ENCODE data around the gene CLDN7.

CLDN7 gene, protein sequence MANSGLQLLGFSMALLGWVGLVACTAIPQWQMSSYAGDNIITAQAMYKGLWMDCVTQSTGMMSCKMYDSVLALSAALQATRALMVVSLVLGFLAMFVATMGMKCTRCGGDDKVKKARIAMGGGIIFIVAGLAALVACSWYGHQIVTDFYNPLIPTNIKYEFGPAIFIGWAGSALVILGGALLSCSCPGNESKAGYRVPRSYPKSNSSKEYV

DNA sequence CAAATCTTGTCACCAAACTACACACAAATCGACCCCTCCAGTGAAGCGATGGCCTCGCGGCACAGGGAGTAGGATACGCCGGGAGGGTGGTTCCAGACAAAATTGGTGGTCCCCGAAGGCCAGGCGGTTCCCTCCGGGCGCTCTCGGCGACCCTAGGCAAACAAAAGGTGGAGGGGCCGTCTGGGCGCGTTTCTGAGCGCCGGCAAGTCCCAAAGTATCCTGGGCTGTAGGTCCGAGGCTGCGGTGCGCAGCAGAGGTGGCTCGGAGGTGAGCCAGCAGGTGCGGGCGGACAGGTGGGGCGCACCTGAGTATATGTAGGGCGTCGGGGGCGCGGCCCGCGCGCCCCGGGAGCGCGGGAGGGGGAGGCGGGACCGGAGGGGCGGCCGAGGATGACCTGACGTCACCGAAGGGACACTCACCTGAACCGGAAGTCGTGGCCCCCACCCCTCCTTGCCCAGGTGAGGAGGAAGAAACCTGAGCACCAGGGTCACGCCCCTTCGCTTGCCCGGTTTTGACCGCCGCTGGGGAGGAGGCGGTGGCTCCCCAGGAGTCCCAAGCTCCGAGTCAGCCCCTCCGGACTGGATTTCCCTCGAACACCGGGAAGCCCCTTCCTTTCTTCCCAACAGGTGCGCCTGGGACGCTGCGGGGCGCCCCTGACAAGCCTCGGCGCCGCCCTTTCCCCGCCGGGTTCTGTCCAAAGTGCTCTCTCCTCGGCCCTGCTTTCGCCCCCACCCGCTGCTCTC lies at the start of gene CLDN7:
Gene CLDN7, minus strand, starts transcription at position 287 of the 743 bp plus-strand sequence. CDS start 435 bp downstream, outside the sequence.
- in situ Hi-C loops (cut with HindIII; ENCODE audit: low sequenced_read_pairs): no loop called here

DNA sequence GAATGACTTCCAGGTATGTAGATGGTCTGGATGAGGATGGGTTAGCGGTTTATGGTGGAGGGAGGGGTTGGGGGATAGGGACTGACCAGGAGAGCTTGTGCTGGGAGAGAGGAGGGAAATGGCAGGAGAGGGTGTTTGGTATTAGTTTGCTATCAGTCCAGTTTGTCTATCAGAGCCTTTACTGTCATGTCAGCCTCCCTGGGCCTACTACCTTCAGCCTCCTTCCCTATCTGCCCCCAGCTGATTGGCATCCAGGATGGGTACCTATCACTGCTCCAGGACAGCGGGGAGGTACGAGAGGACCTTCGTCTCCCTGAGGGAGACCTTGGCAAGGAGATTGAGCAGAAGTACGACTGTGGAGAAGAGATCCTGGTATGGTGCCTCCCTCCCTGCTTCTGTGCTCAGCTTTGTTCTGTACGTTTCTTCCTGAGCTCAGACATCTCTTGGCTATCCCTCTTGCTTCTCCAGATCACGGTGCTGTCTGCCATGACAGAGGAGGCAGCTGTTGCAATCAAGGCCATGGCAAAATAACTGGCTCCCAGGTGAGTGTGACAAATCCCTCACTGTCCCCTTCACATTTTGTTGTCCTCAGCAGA lies 48.9 kb upstream of the CLDN7 start:
- in situ Hi-C loops (cut with HindIII; ENCODE audit: low sequenced_read_pairs): no loop called here

DNA sequence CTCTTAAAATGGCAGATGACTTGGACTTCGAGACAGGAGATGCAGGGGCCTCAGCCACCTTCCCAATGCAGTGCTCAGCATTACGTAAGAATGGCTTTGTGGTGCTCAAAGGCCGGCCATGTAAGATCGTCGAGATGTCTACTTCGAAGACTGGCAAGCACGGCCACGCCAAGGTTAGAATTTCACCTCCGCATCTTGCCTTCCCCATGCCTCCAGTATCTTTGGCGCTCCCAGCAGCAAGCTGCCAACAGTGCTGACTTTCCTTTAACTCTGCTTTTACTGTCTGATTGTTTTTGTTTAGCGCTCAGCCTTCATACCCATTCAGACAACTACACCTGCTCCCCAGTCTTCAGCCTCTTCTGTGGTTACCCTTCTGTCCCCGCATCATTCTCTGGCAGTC lies 47.4 kb upstream of the CLDN7 start:
- in situ Hi-C loops (cut with HindIII; ENCODE audit: low sequenced_read_pairs): no loop called here

DNA sequence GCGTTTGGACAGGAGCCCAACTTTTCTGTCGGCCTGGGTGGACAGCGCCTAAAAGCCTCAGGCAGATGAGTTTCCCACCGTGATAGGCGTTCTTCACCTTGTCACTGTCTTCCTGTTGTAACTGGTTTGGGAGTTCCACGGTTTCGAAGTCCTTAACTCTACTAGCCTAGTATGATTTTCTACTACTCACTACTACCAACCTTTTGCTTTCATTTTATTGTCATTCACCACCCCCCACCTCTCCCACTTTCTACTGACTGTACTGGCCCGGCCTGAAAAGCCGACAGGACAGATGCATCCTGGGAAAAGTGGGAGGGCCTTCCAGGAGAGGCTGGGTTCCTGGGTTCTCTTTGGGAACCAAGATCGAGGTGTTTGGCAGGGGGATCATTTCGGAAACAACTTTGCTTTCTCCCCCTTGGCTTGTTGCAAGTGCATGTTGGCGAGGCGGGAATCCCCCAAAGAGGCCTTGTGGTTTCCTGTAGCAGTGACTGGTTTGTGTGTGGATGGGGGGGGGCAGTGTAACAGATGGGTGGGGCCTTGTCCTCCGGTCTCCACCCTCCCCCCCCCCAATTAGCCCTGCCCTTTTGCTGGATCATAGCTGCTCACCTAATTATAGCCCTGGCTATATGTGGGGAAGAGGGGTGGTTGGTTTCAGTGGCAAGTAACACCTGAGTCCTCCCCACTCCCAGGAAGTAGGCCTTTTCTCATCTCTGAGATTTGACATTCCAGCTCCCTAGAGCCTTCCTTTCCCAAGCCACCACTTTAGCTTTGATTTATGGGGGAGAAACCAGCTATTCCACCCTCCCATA lies 46.6 kb upstream of the CLDN7 start:
- in situ Hi-C loops (cut with HindIII; ENCODE audit: low sequenced_read_pairs): no loop called here

DNA sequence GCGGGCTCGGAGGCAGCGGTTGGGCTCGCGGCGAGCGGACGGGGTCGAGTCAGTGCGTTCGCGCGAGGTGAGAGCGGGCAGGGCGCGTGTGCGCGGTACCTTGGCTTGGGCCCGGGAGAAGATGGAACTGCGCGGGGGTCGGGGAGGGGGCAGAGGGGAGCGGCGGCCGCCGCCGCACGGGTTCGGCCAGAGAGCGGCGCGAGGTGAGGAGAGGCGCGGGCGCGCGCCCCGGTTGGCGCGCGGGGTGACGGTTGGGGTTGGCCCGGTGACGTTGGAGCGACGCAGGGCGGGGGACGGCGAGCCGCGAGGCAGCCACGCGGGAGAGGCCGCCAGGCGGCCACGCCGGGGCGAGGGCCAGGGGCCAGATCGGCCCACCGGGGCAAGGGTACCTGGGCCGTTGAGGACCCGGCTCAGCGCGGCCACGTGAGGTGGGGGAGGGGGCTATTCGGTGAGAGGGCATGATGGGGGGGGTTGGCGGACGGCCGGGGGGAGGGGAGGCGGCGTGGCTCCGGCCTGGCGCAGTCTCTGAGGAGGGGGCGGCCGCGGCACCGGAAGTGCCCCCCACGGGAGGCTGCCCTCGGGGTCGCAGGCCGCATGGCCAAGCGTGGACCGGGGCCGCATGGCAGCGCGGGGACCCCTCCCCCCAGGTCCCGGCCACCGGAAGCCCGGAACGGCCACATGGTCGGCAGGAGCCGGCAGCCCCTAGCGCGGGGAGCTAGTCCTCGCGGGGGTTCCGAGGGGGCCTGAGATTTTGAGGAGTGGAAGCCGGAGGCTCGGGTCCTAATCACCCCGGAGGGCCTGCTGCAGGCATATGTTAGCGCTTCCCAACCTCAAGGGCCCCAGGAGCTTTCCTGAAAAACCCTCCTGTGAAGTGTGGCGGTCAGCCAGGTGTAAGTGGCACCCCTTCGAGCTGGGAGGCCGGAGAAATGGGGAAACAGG lies 45.7 kb upstream of the CLDN7 start:
- in situ Hi-C loops (cut with HindIII; ENCODE audit: low sequenced_read_pairs): no loop called here

DNA sequence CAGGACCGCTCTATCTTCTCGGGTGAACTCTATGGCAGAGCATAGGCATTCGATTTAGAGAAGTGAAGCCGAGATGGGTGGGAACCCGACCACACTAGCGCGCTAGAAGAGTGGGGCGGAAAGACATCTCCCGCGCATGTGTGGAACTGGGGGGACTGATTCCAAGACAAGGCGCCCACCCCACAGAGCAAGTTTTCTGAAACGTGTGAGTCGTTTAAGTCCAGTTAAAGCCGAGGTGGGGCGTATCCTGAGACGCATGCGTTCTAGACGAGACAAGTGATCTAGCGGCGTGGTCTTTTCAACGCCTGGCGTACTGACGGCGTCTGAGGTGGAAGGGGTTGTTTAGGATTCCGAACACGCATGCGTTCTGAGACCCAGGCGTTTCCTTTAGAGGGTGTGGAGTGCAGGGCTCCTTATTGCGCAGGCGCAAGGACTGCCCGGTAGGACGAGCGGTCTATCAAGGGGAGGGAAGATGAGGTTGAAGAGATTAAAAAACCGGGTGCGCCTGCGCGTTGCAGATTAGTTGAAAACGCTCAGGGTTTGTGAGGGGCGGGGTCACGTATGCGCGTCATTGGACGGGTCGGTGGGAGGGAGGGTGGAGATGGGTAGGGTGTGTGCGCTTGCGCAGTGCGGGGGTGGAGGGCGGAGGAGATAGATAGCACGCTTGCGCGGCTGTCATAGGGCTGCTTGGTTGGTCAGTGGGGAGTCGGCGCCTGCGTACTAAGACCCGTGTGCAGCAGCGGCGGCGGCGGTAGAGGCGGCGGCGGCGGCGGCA lies 44.8 kb upstream of the CLDN7 start, which contains the start of gene EIF5A:
Gene EIF5A, plus strand, starts transcription at position 718 of the 775 bp plus-strand sequence. CDS start 2,008 bp downstream, outside the sequence.
- in situ Hi-C loops (cut with HindIII; ENCODE audit: low sequenced_read_pairs): no loop called here

DNA sequence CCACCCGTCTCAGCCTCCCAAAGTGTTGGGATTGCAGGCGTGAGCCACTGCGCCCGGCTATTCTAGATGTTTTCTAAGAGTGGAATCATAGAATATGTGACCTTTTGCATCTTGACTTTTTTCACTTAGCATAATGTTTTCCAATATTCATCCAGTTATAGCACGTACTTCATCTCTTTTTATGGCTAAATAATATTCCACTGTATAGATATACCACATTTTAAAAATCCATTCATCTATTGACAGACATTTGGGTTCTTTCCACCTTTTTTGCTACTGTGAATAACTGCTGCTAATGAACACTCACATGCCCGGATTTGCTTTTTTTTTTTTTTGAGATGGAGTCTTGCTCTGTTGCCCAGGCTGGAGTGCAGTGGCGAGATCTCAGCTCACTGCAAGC lies 41.9 kb upstream of the CLDN7 start:
- in situ Hi-C loops (cut with HindIII; ENCODE audit: low sequenced_read_pairs): no loop called here

DNA sequence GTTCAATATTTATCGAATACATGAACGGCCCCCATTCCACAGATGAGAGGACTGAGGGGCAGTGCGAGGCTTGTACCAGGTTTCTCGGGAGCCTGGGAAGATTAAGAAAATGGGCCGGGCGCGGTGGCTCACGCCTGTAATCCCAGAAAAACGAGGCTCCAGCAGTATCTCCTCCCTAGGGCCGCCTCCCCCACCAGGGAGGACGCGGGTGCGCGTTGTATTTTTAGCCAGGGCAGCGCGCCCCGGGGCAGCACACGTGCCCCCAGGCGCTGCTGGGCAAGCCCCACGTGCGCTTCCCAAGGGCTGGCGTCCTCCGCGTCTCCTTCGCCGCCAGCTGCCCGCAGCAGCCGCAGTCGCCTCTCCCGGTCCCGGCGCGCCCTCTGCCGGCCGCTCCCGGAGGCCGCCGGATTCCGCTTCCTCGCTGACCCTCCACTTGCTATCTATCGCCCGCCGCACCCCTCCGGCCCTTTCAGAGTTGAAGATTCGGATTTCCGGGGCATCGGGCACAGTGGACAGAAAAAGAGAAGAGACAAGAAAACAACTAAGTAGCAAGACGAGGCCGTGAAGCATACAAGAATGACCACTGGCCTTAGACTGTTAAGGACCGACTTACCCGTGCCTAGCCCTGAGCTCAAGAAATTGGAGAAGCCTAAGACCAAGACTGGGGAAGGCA lies 34.0 kb upstream of the CLDN7 start:
- in situ Hi-C loops (cut with HindIII; ENCODE audit: low sequenced_read_pairs): no loop called here

DNA sequence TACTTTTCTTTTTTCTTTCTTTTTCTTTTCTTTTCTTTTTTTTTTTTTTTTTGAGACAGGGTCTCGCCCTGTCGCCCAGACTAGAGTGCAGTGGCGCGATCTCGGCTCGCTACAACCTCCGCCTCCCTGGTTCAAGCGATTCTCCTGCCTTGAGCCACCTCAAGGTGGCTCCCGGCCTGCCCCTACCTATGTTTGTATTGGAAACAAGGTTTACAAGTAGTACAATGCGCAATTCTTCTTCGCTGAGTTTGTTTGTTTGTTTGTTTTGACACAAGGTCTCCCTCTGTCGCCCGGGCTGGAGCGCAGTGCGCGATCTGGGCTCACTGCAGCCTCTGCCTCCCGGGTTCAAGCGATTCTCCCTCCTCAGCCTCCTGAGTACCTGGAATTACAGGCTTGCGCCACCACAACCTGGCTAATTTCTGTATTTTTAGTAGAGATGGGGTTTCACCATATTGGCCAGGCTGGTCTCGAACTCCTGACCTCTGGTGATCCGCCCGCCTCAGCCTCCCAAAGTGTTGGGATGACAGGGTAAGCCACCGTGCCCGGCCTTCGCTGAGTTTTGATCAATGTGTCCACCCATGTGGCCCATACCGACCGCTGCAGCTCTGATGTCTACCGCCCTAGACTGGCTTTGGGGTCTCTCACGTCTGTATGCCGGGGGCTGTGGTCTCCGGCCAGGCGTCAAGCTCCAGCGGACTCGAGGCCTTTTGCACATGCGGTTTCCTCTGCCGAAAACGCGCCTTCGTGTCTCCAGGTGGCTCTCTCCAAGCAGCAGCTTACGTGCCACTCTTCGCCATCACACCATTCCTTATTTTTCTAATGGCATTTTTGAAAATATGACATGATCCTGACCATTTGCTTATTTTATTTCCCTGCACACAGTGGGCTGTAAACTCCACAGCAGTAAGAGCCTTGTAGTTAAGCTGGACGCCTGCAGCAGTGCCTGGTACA lies 33.2 kb upstream of the CLDN7 start:
- in situ Hi-C loops (cut with HindIII; ENCODE audit: low sequenced_read_pairs): no loop called here

DNA sequence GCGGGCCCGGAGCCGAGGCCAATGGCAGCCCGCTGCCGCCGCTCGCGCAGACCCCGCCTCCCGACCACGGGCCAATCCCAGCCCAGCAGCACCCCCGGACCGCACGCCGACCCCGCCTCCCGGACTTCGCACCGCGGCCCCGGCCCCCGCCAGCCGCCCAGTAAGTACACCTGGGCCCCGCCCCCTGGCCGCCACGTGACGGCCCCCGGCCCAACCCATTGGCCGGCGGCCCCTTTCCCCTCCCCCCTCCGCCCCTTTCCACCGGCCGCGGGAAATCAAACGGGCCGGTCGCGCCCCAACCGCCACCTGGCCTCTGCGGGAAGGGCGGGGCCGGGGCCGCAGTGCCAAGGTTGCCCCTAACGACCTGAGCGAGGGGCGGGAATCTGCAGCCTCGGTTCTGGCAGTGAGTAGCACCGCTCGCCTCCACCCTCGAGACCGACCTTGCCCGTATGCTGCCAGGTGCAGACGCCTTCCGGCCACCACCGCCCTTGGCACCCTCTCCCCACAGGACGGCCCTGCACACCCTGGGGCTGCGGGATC lies 32.4 kb upstream of the CLDN7 start, which contains the start of gene YBX2:
Gene YBX2, minus strand, starts transcription at position 26 of the 540 bp plus-strand sequence. CDS start 139 bp downstream, outside the sequence.
- in situ Hi-C loops (cut with HindIII; ENCODE audit: low sequenced_read_pairs): no loop called here

DNA sequence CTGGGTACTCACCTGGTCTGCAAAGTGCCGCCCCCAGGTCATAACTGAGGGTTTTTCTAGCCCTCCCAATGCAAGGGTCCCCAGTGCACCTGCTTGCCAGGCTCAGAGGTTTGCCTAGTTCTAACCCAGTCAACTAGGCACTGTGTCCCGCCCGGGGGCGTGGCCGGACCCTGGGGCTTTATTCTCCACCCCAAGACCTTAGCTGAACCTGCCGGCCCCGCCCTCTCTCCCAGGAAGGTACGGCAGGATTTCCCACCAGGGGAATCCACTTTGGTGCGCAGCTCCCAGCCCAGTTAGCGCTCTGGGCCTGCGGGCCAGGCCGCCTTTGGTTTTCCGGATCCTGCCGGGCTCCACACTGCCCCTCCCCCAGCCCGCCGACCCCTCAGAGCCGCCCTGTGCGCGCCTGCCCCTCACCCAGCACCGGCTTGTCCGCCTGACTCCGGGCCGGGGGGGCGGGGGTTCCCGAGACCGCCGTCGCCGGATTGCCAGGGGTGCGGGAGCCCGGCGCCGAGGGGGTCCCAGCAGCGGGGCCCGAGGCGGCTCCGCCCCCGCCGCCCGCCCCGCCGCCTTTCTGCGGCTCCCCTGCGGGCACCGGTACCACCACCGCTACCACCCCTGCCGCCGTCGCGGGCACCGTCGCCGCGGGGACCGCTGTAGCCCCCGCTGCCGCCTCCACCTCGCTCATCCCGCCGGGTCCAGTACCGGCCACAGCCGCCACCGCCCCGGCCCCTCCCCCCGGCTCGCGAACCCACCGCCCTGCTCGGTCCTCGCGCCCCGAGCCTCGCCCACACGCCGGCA lies 31.7 kb upstream of the CLDN7 start:
- in situ Hi-C loops (cut with HindIII; ENCODE audit: low sequenced_read_pairs): no loop called here

DNA sequence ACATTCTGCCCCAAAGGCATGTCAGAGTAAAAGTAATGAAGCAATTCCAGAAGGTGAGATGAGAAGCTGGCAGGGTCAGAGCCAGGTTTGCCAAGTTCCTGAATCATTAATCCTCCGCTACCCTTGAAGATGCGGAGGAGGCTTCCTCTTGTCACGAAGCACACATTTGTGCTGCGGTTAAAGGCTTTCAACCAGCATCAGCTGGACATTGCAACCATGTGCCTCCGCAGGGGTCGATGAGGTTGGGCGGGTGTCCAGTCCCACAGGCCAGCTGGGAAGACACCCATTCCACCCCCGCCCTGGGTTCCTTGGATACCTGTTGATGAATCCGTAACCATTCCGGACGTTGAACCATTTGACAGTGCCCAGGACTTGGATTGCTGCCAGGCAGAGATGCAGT lies 30.9 kb upstream of the CLDN7 start:
- in situ Hi-C loops (cut with HindIII; ENCODE audit: low sequenced_read_pairs): no loop called here

DNA sequence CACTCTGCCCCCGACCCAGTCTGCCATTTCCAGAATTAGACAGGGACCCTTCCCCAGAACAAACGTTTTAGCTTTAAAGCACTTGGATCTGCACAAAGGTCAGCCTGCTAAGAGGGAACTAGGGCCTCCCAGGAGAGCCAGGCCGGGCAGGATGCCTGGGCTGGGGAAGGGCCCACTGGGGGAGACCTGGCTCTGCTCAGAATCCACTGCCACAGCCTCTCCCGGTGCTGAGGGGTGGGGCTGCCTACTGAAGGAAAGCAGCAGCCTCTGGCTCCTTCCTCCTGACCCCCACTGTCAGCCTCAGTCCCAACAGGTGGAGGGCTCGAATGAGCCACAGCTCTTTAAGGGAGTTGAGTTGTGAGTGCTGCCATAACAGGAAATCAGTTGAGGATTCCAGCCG lies 30.5 kb upstream of the CLDN7 start:
- in situ Hi-C loops (cut with HindIII; ENCODE audit: low sequenced_read_pairs): no loop called here

DNA sequence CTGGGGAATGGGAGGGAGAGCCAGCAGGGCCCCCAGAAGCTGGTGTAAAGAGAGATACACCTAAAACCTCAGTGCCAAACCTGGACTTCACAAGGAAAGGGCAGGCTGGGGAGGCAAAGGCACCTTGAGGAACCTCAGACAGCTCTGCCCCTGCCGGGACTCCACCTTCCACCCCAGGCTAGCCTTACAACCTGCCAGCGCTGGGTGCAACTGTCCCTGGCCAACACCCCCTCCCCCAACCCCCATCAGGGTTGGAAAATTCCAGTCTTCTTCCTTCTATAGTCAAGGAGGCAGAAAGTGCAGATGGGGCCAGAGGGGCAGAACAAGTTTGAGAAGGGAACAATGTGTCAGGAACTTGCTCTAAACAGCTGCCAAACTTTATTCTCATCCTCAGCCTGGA lies 29.9 kb upstream of the CLDN7 start:
- in situ Hi-C loops (cut with HindIII; ENCODE audit: low sequenced_read_pairs): no loop called here

DNA sequence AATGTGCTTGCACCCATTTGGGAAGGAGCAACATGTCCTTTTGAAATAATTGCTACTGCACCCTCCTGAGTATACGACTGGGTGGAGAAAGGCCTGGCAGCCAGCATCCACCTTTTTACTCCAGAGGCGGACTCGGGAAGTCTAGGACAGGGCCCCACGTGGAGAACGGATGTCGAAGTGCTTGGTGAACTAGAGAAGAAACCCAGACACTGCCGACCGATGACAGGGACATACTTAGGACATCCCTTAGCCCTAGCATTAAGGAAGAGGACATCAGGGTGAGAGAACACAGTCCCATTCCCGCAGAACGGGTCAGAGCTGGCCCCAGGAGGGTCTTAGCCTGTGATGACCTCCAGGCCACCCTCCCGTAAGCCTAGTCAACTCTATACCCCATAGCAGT lies 28.4 kb upstream of the CLDN7 start:
- in situ Hi-C loops (cut with HindIII; ENCODE audit: low sequenced_read_pairs): no loop called here

DNA sequence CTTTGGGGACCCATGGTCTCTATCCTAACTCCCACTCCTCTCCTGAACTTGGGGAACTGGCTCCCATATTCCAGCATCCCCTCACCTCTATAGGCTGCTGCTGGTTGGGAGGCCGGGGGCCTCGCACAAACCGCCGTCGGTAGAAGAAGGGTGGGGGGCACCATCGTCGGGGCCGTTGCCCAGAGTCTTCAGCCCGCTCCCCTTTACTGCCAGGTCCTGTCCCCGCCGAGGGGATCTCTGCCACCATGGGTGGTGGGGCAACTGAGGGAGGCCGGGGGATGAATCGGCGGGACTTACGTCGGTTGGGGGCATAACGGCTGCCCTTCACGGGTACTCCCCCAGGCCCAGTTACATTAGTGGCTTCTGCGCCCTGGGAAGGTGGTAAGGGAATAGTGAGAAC lies 27.9 kb upstream of the CLDN7 start:
- in situ Hi-C loops (cut with HindIII; ENCODE audit: low sequenced_read_pairs): no loop called here
